ENCODE results near the gene FIS1.
"Not testable (repeated sequence)": the region's sequence is repeated elsewhere in the genome, so short reads cannot be mapped to it uniquely, and the experiment has no call there.

DNA sequence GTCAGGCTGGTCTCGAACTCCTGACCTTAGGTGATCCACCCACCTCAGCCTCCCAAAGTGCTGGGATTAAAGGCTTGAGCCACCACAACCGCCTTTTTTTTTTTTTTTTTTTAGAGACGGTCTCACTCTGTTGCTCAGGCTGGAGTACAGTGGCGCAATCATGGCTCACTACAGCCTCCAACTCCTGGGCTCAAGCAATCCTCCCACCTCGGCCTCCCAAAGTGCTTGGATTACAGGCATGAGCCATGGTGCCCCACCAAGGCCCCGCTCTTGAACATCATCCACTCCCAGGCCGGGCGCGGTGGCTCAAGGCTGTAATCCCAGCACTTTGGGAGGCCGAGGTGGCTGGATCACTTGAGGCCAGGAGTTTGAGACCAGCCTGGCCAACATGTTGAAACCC is 45.4 kb downstream of the FIS1 start:
- TF ChIP-seq, protein P1, sequence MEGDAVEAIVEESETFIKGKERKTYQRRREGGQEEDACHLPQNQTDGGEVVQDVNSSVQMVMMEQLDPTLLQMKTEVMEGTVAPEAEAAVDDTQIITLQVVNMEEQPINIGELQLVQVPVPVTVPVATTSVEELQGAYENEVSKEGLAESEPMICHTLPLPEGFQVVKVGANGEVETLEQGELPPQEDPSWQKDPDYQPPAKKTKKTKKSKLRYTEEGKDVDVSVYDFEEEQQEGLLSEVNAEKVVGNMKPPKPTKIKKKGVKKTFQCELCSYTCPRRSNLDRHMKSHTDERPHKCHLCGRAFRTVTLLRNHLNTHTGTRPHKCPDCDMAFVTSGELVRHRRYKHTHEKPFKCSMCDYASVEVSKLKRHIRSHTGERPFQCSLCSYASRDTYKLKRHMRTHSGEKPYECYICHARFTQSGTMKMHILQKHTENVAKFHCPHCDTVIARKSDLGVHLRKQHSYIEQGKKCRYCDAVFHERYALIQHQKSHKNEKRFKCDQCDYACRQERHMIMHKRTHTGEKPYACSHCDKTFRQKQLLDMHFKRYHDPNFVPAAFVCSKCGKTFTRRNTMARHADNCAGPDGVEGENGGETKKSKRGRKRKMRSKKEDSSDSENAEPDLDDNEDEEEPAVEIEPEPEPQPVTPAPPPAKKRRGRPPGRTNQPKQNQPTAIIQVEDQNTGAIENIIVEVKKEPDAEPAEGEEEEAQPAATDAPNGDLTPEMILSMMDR (conservative IDR thresholded peaks at IDR 0.05), result not testable (repeated sequence)
- not testable (repeated sequence) for TF ChIP-seq ZFX (IDR thresholded peaks at IDR 0.05)
